H9 (cell line): ENCODE measurements around the gene PM20D2. TPM values are rescaled to one million over a fixed set of nuclear protein-coding genes. Genes with fewer than 3 reads are reported as not detected.
A peak's percentile ranks its signal among the peaks of the same experiment; 100 is the strongest.

Experiments
- DNase-seq: peaks from one replicate; pipeline ENCODE4 v3.0.0-alpha.2; 2017
- H2AFZ ChIP-seq: one replicate; pipeline ENCODE4 v1.6.1; 2013; ENCODE audit warnings: mild to moderate bottlenecking, low read length, control low read depth, moderate library complexity
- H2AK5ac ChIP-seq: 2 replicates; pipeline ENCODE4 v1.6.1; 2013; ENCODE audit warnings: low read length, control low read depth, mixed read lengths; ENCODE audit not compliant: insufficient read length
- H2BK120ac ChIP-seq: one replicate; pipeline ENCODE4 v1.6.1; 2013; ENCODE audit warnings: low read depth, mild to moderate bottlenecking, low read length, control low read depth, inconsistent platforms; ENCODE audit not compliant: poor library complexity, severe bottlenecking
- H2BK12ac ChIP-seq: 2 replicates; pipeline ENCODE4 v1.6.1; 2013; ENCODE audit warnings: low read length, control low read depth, mixed read lengths, low read depth; ENCODE audit not compliant: insufficient read length
- H2BK15ac ChIP-seq: 2 replicates; pipeline ENCODE4 v1.6.1; 2013; ENCODE audit warnings: low read depth, low read length, control low read depth
- H2BK20ac ChIP-seq: one replicate; pipeline ENCODE4 v1.6.1; 2013; ENCODE audit warnings: low read depth, mild to moderate bottlenecking, low read length, control low read depth, inconsistent platforms; ENCODE audit not compliant: poor library complexity, severe bottlenecking
- H2BK5ac ChIP-seq: 2 replicates; pipeline ENCODE4 v1.6.1; 2013; ENCODE audit warnings: low read length, control low read depth, mixed read lengths; ENCODE audit not compliant: insufficient read length
- H3K14ac ChIP-seq: 2 replicates; pipeline ENCODE4 v1.6.1; 2013; ENCODE audit warnings: low read length, control low read depth; ENCODE audit not compliant: insufficient read depth
- H3K18ac ChIP-seq: 2 replicates; pipeline ENCODE4 v1.6.1; 2013; ENCODE audit warnings: low read depth, mild to moderate bottlenecking, mixed read lengths, low read length, control low read depth; ENCODE audit not compliant: insufficient read length
- H3K23ac ChIP-seq: 2 replicates; pipeline ENCODE4 v1.6.1; 2013; ENCODE audit warnings: low read length, control low read depth, mixed read lengths, low read depth; ENCODE audit not compliant: insufficient read length
- H3K23me2 ChIP-seq: 2 replicates; pipeline ENCODE4 v1.6.1; 2013; ENCODE audit warnings: low read depth, mild to moderate bottlenecking, mixed read lengths, low read length, control low read depth; ENCODE audit not compliant: insufficient read length, poor library complexity, severe bottlenecking
- H3K27ac ChIP-seq: 2 replicates; pipeline ENCODE4 v1.5.1; 2013; ENCODE audit warnings: low read length, control low read depth, mixed read lengths, low read depth; ENCODE audit not compliant: insufficient read length
- H3K27me3 ChIP-seq: 2 replicates; pipeline ENCODE4 v1.6.1; 2013; ENCODE audit warnings: low read length, control low read depth, inconsistent platforms; ENCODE audit not compliant: insufficient read depth
- H3K4ac ChIP-seq: 2 replicates; pipeline ENCODE4 v1.6.1; 2013; ENCODE audit warnings: low read depth, mild to moderate bottlenecking, control low read depth, inconsistent platforms, low read length, moderate library complexity
- H3K4me1 ChIP-seq: 2 replicates; pipeline ENCODE4 v1.6.1; 2013; ENCODE audit warnings: low read length, control low read depth, inconsistent platforms; ENCODE audit not compliant: insufficient read depth
- H3K4me2 ChIP-seq: 2 replicates; pipeline ENCODE4 v1.6.1; 2013; ENCODE audit warnings: low read length, control low read depth, mixed read lengths; ENCODE audit not compliant: insufficient read length, insufficient read depth
- H3K56ac ChIP-seq: 2 replicates; pipeline ENCODE4 v1.6.1; 2013; ENCODE audit warnings: low read depth, mild to moderate bottlenecking, mixed read lengths, low read length, control low read depth; ENCODE audit not compliant: insufficient read length
- H3K79me1 ChIP-seq: 2 replicates; pipeline ENCODE4 v1.6.1; 2013; ENCODE audit warnings: low read depth, mild to moderate bottlenecking, moderate library complexity, low read length, control low read depth, inconsistent platforms; ENCODE audit not compliant: insufficient read depth, poor library complexity, severe bottlenecking
- H3K79me2 ChIP-seq: 2 replicates; pipeline ENCODE4 v1.6.1; 2013; ENCODE audit warnings: low read length, control low read depth, inconsistent platforms; ENCODE audit not compliant: insufficient read depth
- H3K9ac ChIP-seq: 2 replicates; pipeline ENCODE4 v1.6.1; 2013; ENCODE audit warnings: low read length, control low read depth, mixed read lengths; ENCODE audit not compliant: insufficient read length; ENCODE audit errors: extremely low read depth
- H3K9me3 ChIP-seq: one replicate; pipeline ENCODE4 v1.6.1; 2013; ENCODE audit warnings: low read depth, low read length, inconsistent platforms; ENCODE audit not compliant: control insufficient read depth
- H3T11ph ChIP-seq: one replicate; pipeline ENCODE4 v1.6.1; 2013; ENCODE audit warnings: mild to moderate bottlenecking, low read length, control low read depth, inconsistent platforms
- H4K20me1 ChIP-seq: one replicate; pipeline ENCODE4 v1.6.1; 2013; ENCODE audit not compliant: control insufficient read depth, insufficient read length, insufficient read depth
- H4K5ac ChIP-seq: 2 replicates; pipeline ENCODE4 v1.6.1; 2013; ENCODE audit warnings: low read depth, mild to moderate bottlenecking, mixed read lengths, low read length, control low read depth; ENCODE audit not compliant: insufficient read length
- H4K8ac ChIP-seq: replicated peaks from 2 replicates; pipeline ENCODE4 v1.6.1; 2013; ENCODE audit warnings: low read length, control low read depth, mixed read lengths, low read depth; ENCODE audit not compliant: insufficient read length
- H4K91ac ChIP-seq: 2 replicates; pipeline ENCODE4 v1.6.1; 2013; ENCODE audit warnings: low read depth, mild to moderate bottlenecking, moderate library complexity, mixed read lengths, low read length, control low read depth; ENCODE audit not compliant: insufficient read length
- H3K27ac Mint-ChIP-seq, 3 experiments: 2 replicates in 2 of 3; 3 replicates in 1 of 3; pipeline ENCODE4 v1.8.0; 2020 to 2021; ENCODE audit warnings: mixed read lengths in 3 of 3, mild to moderate bottlenecking in 1 of 3, moderate library complexity in 1 of 3
- H3K27me3 Mint-ChIP-seq: 2 replicates; pipeline ENCODE4 v1.8.0; 2021; ENCODE audit warnings: low read depth, mild to moderate bottlenecking, moderate library complexity, mixed read lengths
- H3K36me3 Mint-ChIP-seq, 3 experiments: 2 replicates in 2 of 3; 3 replicates in 1 of 3; pipeline ENCODE4 v1.8.0; 2020 to 2021; ENCODE audit warnings: low read depth in 3 of 3, mixed read lengths in 3 of 3; ENCODE audit not compliant: insufficient read depth in 1 of 3
- H3K4me1 Mint-ChIP-seq, 2 experiments: 2 replicates each; pipeline ENCODE4 v1.8.0; 2020; ENCODE audit warnings: mixed read lengths in 2 of 2
- H3K4me3 Mint-ChIP-seq, 2 experiments: 2 replicates in 1 of 2; 3 replicates in 1 of 2; pipeline ENCODE4 v1.8.0; 2020 to 2021; ENCODE audit warnings: mild to moderate bottlenecking in 2 of 2, mixed read lengths in 2 of 2, moderate library complexity in 1 of 2
- H3K9me3 Mint-ChIP-seq, 2 experiments: 2 replicates in 1 of 2; 3 replicates in 1 of 2; pipeline ENCODE4 v1.8.0; 2020; ENCODE audit warnings: mild to moderate bottlenecking in 2 of 2, mixed read lengths in 2 of 2, moderate library complexity in 1 of 2
- CTCF ChIP-seq: fragments of 200-600 bp; sonication (generic); conservative IDR thresholded peaks from 3 replicates; pipeline ENCODE4 v1.8.0; 2021; ENCODE audit warnings: antibody characterized with exemption, mild to moderate bottlenecking
- WGBS: extraction: QIAGEN DNeasy Blood & Tissue Kit; methylation state at CpG from one replicate; pipeline ENCODE4 v1.1.7; 2013; ENCODE audit warnings: missing lambda C conversion rate, low lambda C conversion rate, mixed read lengths; ENCODE audit not compliant: insufficient read length; ENCODE audit errors: extremely low coverage; 5-methylcytosine and 5-hydroxymethylcytosine counted together
- total RNA-seq: library from RNA; stranded (reverse); gene quantifications from 2 replicates; pipeline ENCODE4 v1.2.1, GENCODE V29; 2021

The PM20D2 gene
- total RNA-seq, 1 experiment from 2014 or later, result 8.3 TPM

- Histone ChIP-seq H2AFZ (no peak overlapping the region), H3K4ac (no peak overlapping the region), H2BK12ac (no peak overlapping the region), H3K23ac (no peak overlapping the region), H4K8ac (no peak overlapping the region), H2BK15ac (no peak overlapping the region), H2AK5ac (no peak overlapping the region), H3K79me1 (no peaks in the 10 kb centered on the region), H4K91ac (no peak overlapping the region), H3T11ph (no peak overlapping the region), H2BK20ac (no peak overlapping the region), H2BK120ac (no peak overlapping the region), H4K20me1 (no peaks in the 10 kb centered on the region), H3K79me2 (no peaks in the 10 kb centered on the region), H3K27ac (no peak overlapping the region), H3K9me3 (no peaks in the 10 kb centered on the region), H3K9ac (no peak overlapping the region), H4K5ac (no peak overlapping the region), H3K4me1 (no peaks in the 10 kb centered on the region), H3K27me3 (no peaks in the 10 kb centered on the region), H3K23me2 (no peaks in the 10 kb centered on the region), H2BK5ac (no peak overlapping the region), H3K18ac (no peak overlapping the region), H3K4me2 (no peak overlapping the region), H3K56ac (no peak overlapping the region), H3K14ac (no peak overlapping the region)
- no peaks in the 10 kb centered on the region for H3K9me3 Mint-ChIP-seq
- peak; percentile 66 for DNase-seq
- H3K36me3 Mint-ChIP-seq, result peaks cover 0 to 6% (median 0%) of the 10 kb centered on the region in 3 experiments; a peak in 2 of 7 replicates
- peak; percentile 60; the same call in 2 of the 3 replicates for TF ChIP-seq CTCF
- H3K27ac Mint-ChIP-seq, result 0 out of 7 replicates have a peak overlapping the region, but pooled peaks of 1 of the 3 experiments have one; percentile 3
- H3K4me3 Mint-ChIP-seq, result no peak overlapping the region
- no CpG with 5 or more reads among the region's 7 CpGs for WGBS
- no peaks in the 10 kb centered on the region for H3K27me3 Mint-ChIP-seq
- H3K4me1 Mint-ChIP-seq, result peaks cover 4% of the 10 kb centered on the region in 2 experiments
Observed at GRCh38 chr6:89161326-89162046, 15.6 kb downstream of the PM20D2 start.
